DMS53 (cell line): ENCODE data around the gene AGBL2.
"Not testable (repeated sequence)": the region's sequence is repeated elsewhere in the genome, so short reads cannot be mapped to it uniquely, and the experiment has no call there.

ENCODE experiments used
- DNase-seq: peaks from one replicate; lab custom pipeline; 2025; lab: John Stamatoyannopoulos, UW

The AGBL2 gene

DNA sequence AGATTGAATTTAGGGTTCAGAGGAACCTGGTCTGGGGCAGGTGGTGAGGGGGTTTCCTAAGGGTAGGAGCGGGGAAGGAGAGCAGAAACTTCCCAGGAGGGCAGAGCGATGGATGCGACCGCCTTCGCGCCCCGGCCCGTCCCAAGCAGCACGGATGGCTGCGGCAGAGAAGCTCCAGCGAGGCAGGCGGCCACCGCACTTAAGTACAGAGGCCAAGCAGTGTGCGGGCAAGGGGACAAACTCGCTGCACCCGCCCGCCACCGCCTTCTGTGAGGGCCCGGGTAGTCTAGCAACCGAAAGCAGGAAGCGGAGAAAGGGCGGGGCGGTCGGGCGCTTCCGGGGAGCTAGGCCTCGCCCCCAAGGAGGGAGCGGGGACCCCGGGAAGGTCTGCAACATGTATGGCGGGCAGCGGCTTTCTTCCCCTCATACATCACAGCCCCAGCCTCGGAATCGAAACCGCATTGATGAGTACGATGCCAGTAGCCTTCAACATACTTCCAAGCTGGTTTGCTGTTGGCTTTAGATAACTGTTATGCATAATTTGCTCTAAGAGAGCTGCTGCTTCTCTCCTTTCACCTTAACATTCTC, at the start of gene AGBL2:
Gene AGBL2, minus strand, starts transcription at position 288 of the 588 bp plus-strand sequence. CDS start 719 bp downstream, outside the sequence.
- peak; percentile 88 for DNase-seq

DNA sequence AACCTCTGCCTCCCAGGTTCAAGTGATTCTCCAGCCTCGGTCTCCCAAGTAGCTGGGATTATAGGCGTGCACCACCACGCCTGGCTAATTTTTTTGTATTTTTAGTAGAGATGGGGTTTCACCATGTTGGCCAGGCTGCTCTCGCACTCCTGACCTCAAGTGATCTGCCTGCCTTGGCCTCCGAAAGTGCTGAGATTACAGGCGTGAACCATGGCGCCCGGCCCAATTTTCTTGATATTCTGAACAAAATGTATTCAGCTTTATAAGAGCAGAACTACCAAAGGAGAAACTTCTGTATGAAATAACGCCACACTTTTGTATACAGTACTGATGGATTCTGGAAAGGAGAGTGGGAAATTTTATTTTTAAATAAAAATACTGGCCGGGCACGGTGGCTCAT, 44.1 kb upstream of the AGBL2 start:
- DNase-seq = not testable (repeated sequence)

GRCh38 chr11:47756208-47756607, 41.0 kb upstream of the AGBL2 start:
- no peak for DNase-seq

DNA sequence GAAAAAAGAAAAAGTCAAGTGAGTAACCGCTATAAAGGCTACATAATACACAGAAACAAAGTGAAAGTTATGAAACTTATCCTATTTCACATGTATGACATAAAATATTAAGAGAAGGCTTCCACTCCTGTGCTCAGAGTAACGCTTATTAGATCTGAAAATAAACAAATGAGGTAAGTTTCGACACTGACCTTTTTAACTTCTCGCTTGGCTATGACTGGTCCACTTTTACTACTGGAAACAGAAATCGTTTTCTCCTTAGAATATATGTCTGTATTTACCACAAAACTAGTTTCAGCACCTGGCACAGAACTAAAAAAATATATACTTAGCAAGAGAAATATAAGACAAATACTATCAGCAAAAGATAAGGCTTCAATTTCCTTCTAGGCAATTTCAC, 35.6 kb upstream of the AGBL2 start:
- DNase-seq = no peak

- DNase-seq = not testable (repeated sequence)
Observed at GRCh38 chr11:47742494-47742893, 27.3 kb upstream of the AGBL2 start.

- not testable (repeated sequence) for DNase-seq
Observed at GRCh38 chr11:47737817-47738216, 22.6 kb upstream of the AGBL2 start.

- no peak for DNase-seq
Observed at GRCh38 chr11:47732271-47732670, 17.1 kb upstream of the AGBL2 start.

GRCh38 chr11:47731475-47731874, 16.3 kb upstream of the AGBL2 start:
- no peak for DNase-seq

DNA sequence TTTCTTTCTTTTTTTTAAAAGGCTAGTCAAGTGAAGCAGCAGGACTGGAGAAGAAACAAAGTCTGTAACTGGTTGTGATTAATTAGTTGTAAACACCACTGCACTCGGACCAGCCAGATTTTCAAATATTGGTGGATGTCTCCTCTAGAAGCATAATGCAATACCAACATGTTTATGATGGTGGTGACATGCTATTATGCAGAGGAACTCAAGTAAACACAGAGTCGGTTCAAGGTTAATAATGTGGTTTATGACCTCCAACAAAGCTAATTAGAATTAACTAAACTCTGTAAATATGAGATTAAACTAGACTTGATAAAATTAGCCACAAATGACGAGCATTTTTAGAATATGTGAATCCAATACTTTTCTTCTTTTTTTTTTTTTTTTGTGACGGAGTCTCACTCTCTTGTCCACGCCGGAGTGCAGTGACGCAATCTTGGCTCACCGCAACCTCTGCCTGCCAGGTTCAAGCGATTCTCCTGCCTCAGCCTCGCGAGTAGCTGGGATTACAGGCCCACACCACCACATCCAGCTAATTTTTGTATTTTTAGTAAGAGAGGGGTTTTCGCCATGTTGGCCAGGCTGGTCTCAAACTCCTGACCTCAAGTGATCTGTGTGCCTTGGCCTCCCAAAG, 11.8 kb upstream of the AGBL2 start:
- DNase-seq = no peak

GRCh38 chr11:47726118-47726442, 10.9 kb upstream of the AGBL2 start:
- no peak for DNase-seq

- no peak for DNase-seq
Observed at GRCh38 chr11:47725442-47726117, 10.4 kb upstream of the AGBL2 start.

DNA sequence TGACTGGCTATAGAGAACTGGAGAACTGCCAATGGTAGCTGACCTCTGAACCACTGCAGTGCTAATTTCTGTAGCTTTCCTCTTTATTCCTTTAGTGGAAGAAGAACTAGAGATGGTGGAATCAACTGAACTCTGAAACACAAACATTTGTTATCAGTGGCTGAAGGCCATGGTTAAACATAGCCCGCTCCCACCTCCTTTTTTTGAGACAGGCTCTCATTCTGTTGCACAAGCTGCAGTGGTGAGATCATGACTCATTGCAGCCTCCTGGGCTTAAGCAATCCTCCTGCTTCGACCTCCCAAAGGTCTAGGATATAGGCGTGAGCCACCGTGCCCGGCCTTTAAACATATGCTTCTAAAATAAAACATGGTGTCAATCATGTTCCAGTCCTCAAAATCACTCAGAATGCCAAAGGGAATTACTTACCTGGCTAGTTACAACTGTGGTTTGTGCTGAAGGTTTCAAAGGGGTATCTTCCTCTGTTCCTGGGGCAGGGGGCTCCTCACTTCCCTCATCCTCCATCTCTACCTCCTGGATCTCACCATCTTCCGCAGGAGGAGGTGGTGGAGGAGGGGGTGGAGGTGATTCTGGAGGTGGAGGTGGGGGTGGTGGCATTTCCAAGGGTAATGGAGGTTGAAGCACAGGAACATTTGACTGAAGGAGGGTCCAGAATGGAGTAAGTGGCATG, 9.0 kb upstream of the AGBL2 start:
- DNase-seq = no peak

GRCh38 chr11:47723041-47723440, 7.9 kb upstream of the AGBL2 start:
- DNase-seq = no peak

- DNase-seq = no peak
Observed at GRCh38 chr11:47720651-47721050, 5.5 kb upstream of the AGBL2 start.

- DNase-seq = peak; percentile 26
Observed at GRCh38 chr11:47716692-47717091, 1.5 kb upstream of the AGBL2 start.

DNA sequence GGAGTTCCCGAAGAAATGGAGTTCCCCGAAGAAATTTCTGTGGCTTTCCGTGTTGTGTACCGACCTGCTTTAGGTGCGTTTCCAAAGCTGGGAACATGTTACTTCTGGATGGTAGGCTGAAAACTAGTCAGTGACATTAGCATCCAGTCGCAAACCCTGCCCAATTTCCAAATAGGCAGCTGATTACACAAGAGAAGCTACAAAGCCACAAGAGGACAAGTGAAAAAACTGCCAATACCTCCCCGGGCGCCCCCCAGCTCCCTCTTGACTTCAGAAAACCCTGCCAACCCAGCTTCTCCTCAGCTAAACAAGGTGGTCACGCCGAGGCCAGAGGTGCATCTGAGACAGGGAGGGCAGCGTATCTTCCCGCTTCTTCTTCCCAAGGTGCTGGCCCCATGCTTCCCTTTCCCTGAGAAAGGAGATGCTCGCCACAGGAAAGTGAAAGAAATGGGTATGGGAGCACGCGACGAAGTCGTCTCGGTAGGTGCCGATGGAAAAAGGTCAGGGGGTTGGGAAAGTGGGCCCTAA, 551 bp downstream of the AGBL2 start:
- DNase-seq = peak; percentile 53

DNA sequence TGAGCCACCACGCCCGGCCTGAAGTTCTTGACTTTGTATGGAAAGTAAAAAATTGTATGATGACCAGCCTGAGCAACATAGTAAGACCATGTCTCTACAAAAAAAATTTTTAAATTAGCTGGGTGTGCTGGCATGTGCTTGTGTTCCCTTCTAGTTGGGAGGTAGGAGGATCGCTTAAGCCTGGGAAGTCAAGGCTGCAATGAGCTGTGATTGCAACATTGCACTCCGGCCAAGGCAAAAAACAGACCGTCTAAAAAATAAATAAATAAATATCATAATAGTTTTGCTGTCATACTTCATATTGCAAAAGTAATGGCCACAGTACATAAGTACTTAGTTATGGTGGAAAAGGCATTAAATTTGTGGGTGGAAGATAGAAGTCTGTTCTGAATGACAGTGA, 3.4 kb downstream of the AGBL2 start:
- no peak for DNase-seq

GRCh38 chr11:47711225-47711624, 3.9 kb downstream of the AGBL2 start:
- DNase-seq = no peak

GRCh38 chr11:47707275-47707786, 7.8 kb downstream of the AGBL2 start:
- DNase-seq = not testable (repeated sequence)

DNA sequence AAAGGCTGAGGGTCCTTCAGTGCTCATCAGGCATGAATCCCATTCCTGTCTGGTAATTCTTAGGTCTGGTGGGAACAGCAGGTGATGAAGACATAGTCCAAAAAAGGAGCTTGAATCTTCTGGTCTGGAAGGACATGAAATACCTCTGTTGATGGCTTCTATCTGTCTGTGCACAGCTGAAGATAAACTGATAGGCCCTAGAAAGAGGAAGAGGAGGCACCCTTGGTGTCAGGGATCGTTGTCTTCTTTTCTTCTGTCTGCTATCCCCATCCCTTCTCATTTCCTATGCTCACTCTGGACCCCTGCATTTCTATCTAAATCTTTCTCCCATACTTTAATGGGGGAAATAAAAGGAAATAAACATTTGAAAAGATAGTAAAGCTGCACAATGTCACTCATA, 9.4 kb downstream of the AGBL2 start:
- no peak for DNase-seq

- no peak for DNase-seq
Observed at GRCh38 chr11:47691979-47692378, 23.2 kb downstream of the AGBL2 start.

DNA sequence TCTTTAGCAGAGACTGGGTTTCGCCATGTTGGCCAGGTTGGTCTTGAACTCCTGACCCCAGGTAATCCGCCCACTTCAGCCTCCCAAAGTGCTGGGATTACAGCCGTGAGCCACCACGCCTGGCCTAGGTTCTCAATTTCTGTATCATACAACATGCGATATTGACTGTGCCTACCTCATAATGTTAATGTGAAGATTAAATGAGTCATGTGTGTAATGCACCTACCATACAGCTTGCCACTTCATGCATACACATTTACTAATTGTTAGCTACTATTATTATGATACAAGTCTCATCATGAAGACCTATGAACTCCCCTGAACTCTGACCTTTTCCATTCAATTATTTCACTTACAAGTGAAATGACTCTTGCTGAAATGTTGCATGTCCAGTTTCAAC, 25.7 kb downstream of the AGBL2 start:
- DNase-seq = no peak

DNA sequence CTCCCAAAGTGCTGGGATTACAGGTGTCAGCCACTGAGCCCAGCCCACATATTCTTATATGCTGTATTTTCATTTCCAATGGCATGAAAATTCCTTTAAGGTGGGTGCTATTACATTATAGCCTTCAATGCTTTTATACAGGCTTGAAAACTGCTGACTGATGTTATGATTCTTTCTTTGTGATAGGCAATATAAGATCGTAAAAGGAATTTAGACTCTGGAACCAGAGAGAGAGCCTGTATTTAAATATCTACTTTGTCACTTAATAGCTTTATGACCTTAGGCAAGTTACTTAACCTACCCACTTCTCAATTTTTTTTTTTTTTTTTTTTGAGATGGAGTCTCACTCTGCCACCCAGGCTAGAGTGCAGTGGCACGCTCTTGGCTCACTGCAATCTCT, 26.2 kb downstream of the AGBL2 start:
- DNase-seq = no peak
